GM23338 (cell line): ENCODE results near the gene ACY1. TPM values are rescaled to one million over a fixed set of nuclear protein-coding genes. Genes with fewer than 3 reads are reported as not detected.
A peak's percentile ranks its signal among the peaks of the same experiment; 100 is the strongest.

Source experiments
- ATAC-seq: fragments of 200-7000 bp; cut with Tn5 transposase; 3 replicates; pipeline ENCODE4 v1.9.1; 2020
- DNase-seq: peaks from one replicate; pipeline ENCODE4 v3.0.0-alpha.2; 2015; ENCODE audit warnings: low spot score
- H2AFZ ChIP-seq: fragments of 200-600 bp; sonication (generic); 2 replicates; pipeline ENCODE4 v1.8.0; 2016; ENCODE audit warnings: antibody characterized with exemption, mild to moderate bottlenecking, moderate library complexity
- H3F3A ChIP-seq: fragments of 200-600 bp; sonication (generic); replicated peaks from 2 replicates; pipeline ENCODE4 v1.8.0; 2017; ENCODE audit warnings: antibody characterized with exemption, mixed run types, low read depth
- H3K27ac ChIP-seq: fragments of 200-600 bp; sonication (generic); 2 replicates; pipeline ENCODE4 v1.6.1; 2016; ENCODE audit warnings: low read depth
- H3K27me3 ChIP-seq: fragments of 200-600 bp; sonication (generic); 2 replicates; pipeline ENCODE4 v1.8.0; 2016; ENCODE audit warnings: mild to moderate bottlenecking, mixed run types, moderate library complexity; ENCODE audit not compliant: insufficient read depth
- H3K36me3 ChIP-seq: fragments of 200-600 bp; sonication (generic); 2 replicates; pipeline ENCODE4 v1.8.0; 2016; ENCODE audit warnings: mild to moderate bottlenecking; ENCODE audit not compliant: insufficient read depth
- H3K4me1 ChIP-seq: fragments of 200-600 bp; sonication (generic); 2 replicates; pipeline ENCODE4 v1.8.0; 2016; ENCODE audit warnings: mild to moderate bottlenecking, moderate library complexity; ENCODE audit not compliant: insufficient read depth
- H3K4me2 ChIP-seq: fragments of 200-600 bp; sonication (generic); 2 replicates; pipeline ENCODE4 v1.7.1; 2017; ENCODE audit warnings: mixed run types
- H3K4me3 ChIP-seq: fragments of 200-600 bp; sonication (generic); 2 replicates; pipeline ENCODE4 v1.6.1; 2016; ENCODE audit warnings: mixed run types
- H3K79me2 ChIP-seq: fragments of 200-600 bp; sonication (generic); replicated peaks from 2 replicates; pipeline ENCODE4 v1.8.0; 2017; ENCODE audit warnings: mild to moderate bottlenecking; ENCODE audit not compliant: insufficient read depth
- H3K9me2 ChIP-seq: fragments of 200-600 bp; sonication (generic); 2 replicates; pipeline ENCODE4 v1.8.0; 2017; ENCODE audit not compliant: insufficient read depth
- H4K20me1 ChIP-seq: fragments of 200-600 bp; sonication (generic); replicated peaks from 2 replicates; pipeline ENCODE4 v1.8.0; 2017; ENCODE audit warnings: mild to moderate bottlenecking; ENCODE audit not compliant: insufficient read depth
- H3K27ac Mint-ChIP-seq: 2 replicates; pipeline ENCODE4 v1.8.0; 2020; ENCODE audit warnings: inconsistent platforms, mild to moderate bottlenecking, moderate library complexity, mixed read lengths
- H3K27me3 Mint-ChIP-seq: 3 replicates; pipeline ENCODE4 v1.8.0; 2022; ENCODE audit warnings: low read depth, mild to moderate bottlenecking, moderate library complexity, mixed read lengths, inconsistent platforms; ENCODE audit not compliant: insufficient read depth, poor library complexity
- H3K36me3 Mint-ChIP-seq: 3 replicates; pipeline ENCODE4 v1.8.0; 2021; ENCODE audit warnings: low read depth, mild to moderate bottlenecking, inconsistent platforms, moderate library complexity, mixed read lengths
- H3K4me1 Mint-ChIP-seq: 3 replicates; pipeline ENCODE4 v1.8.0; 2020; ENCODE audit warnings: mild to moderate bottlenecking, inconsistent platforms, mixed read lengths
- H3K4me3 Mint-ChIP-seq: 3 replicates; pipeline ENCODE4 v1.8.0; 2021; ENCODE audit warnings: moderate library complexity, mild to moderate bottlenecking, inconsistent platforms, mixed read lengths
- H3K9me3 Mint-ChIP-seq: 3 replicates; pipeline ENCODE4 v1.8.0; 2020; ENCODE audit warnings: moderate library complexity, mild to moderate bottlenecking, inconsistent platforms, mixed read lengths
- CREB1 ChIP-seq: fragments of 250-450 bp; sonication (Bioruptor Pico); IDR thresholded peaks from 2 replicates; pipeline ENCODE4 v1.5.0; 2020; ENCODE audit warnings: low read depth, mild to moderate bottlenecking, moderate library complexity
- CTCF ChIP-seq, 2 experiments: fragments of 200-600 bp in 1 of 2; sonication (generic) in 1 of 2; conservative IDR thresholded peaks; 2 replicates each; pipeline versions ENCODE4 v1.5.1 to v1.6.1; 2016 to 2017; ENCODE audit warnings: antibody characterized with exemption in 2 of 2, low read depth in 2 of 2, mild to moderate bottlenecking in 2 of 2, moderate library complexity in 1 of 2
- ETS1 ChIP-seq: IDR thresholded peaks from 2 replicates; pipeline ENCODE4 v1.6.1; 2016; ENCODE audit warnings: antibody characterized with exemption
- NANOG ChIP-seq: IDR thresholded peaks from 2 replicates; pipeline ENCODE4 v1.6.1; 2016; ENCODE audit warnings: antibody characterized with exemption, borderline replicate concordance
- POLR2AphosphoS5 ChIP-seq: IDR thresholded peaks from 2 replicates; pipeline ENCODE4 v1.6.1; 2016; ENCODE audit warnings: antibody characterized with exemption, low read depth
- REST ChIP-seq: IDR thresholded peaks from one replicate; pipeline ENCODE4 v1.6.1; 2018; ENCODE audit warnings: antibody characterized with exemption; ENCODE audit not compliant: unreplicated experiment
- STAT1 ChIP-seq: IDR thresholded peaks from one replicate; pipeline ENCODE4 v1.6.1; 2016; ENCODE audit warnings: antibody characterized with exemption; ENCODE audit not compliant: unreplicated experiment
- ZNF114 ChIP-seq: fragments of 250-450 bp; sonication (Bioruptor Pico); IDR thresholded peaks from 2 replicates; pipeline ENCODE4 v1.5.0; 2020; ENCODE audit warnings: mild to moderate bottlenecking, moderate library complexity
- ZNF331 ChIP-seq: fragments of 250-450 bp; sonication (Bioruptor Pico); IDR thresholded peaks from 2 replicates; pipeline ENCODE4 v1.5.0; 2020; ENCODE audit warnings: low read depth, mild to moderate bottlenecking, moderate library complexity
- ZNF462 ChIP-seq: fragments of 250-450 bp; sonication (Bioruptor Pico); IDR thresholded peaks from 2 replicates; pipeline ENCODE4 v1.5.0; 2020; ENCODE audit warnings: mild to moderate bottlenecking, moderate library complexity
- polyA plus RNA-seq: library from polyadenylated mRNA; unstranded; fragments of >200 nt; fragmentation: Nextera tagmentation; extraction: Ambion mirVana; gene quantifications from 2 replicates; pipeline ENCODE4 v1.2.1, GENCODE V29; 2016
- total RNA-seq: library from RNA; depleted of rRNA; stranded (reverse); fragments of >200 nt; shearing (Covaris generic); gene quantifications from 2 replicates; pipeline ENCODE4 v1.2.3, GENCODE V29; 2014

The ACY1 gene
- total and polyA plus RNA-seq, 2 experiments from 2014 or later = 38.4 to 62.8 TPM

- TF ChIP-seq ZNF462 (CRISPR knock-in tag) (no peak), STAT1 (no peak)
Measured at GRCh38 chr3:52030714-52031310, 47.5 kb downstream of the ACY1 start (continued).

GRCh38 chr3:52031896-52032295 is 48.6 kb downstream of the ACY1 start:
- H3F3A ChIP-seq = no peaks in the 10 kb centered on the region
- ATAC-seq = peak; percentile 28
- no peaks in the 10 kb centered on the region for H3K79me2 ChIP-seq
- Mint-ChIP-seq H3K4me3 (no peak overlapping the region), H3K4me1 (peaks cover 4% of the 10 kb centered on the region), H3K27ac (no peak overlapping the region), H3K36me3 (no peaks in the 10 kb centered on the region), H3K27me3 (peaks cover 11% of the 10 kb centered on the region), H3K9me3 (no peaks in the 10 kb centered on the region)
- no peaks in the 10 kb centered on the region for H4K20me1 ChIP-seq
- no peak overlapping the region for H3K27ac ChIP-seq
- H3K4me2 ChIP-seq = no peak overlapping the region
- H3K4me1 ChIP-seq = no peaks in the 10 kb centered on the region
- no peaks in the 10 kb centered on the region for H3K36me3 ChIP-seq
- no peaks in the 10 kb centered on the region for H3K9me2 ChIP-seq
- H2AFZ ChIP-seq = no peak overlapping the region
- H3K4me3 ChIP-seq = no peak overlapping the region
- DNase-seq = no peak
- no peaks in the 10 kb centered on the region for H3K27me3 ChIP-seq
- no peak for TF ChIP-seq REST
- no peak for TF ChIP-seq NANOG
- TF ChIP-seq CREB1 (CRISPR knock-in tag) = no peak
- no peak for TF ChIP-seq ETS1
- no peak for TF ChIP-seq ZNF114
- TF ChIP-seq POLR2AphosphoS5 = no peak
- TF ChIP-seq STAT1 = no peak
- TF ChIP-seq ZNF331 (CRISPR knock-in tag) = no peak
- no peak for TF ChIP-seq CTCF (conservative IDR thresholded peaks at IDR 0.05; ENCODE audit: low read depth in 2 of 2)
